Esophagus muscularis mucosa (tissue), 4 donors: ENCODE data around the gene ARID1B.

Source experiments
- CTCF ChIP-seq, 3 experiments: fragments of 200-600 bp in 2 of 3; fragments of 450-650 bp in 1 of 3; sonication (generic) in 2 of 3; IDR thresholded peaks; one replicate each; pipeline ENCODE4 v1.5.1; 2017 to 2019; ENCODE audit warnings: antibody characterized with exemption in 3 of 3, mild to moderate bottlenecking in 2 of 3, moderate library complexity in 1 of 3
- EP300 ChIP-seq: sonication (generic); formaldehyde crosslinking; IDR thresholded peaks from one replicate; pipeline ENCODE4 v1.6.1; 2017; ENCODE audit warnings: antibody characterized with exemption
- POLR2AphosphoS5 ChIP-seq, 2 donors: sonication (generic); formaldehyde crosslinking; IDR thresholded peaks; one replicate each; pipeline ENCODE4 v1.6.1; 2017; ENCODE audit warnings: antibody characterized with exemption in 2 of 2

- TF ChIP-seq CTCF (IDR thresholded peaks at IDR 0.05) (no peak), POLR2AphosphoS5 (IDR thresholded peaks at IDR 0.05) (no peak), EP300 (no peak)
Observed at GRCh38 chr6:157194110-157194509, 416.9 kb downstream of the ARID1B start.
